GM13976 (cell line): ENCODE measurements around the gene CITED4.

Source experiments
- DNase-seq: peaks from one replicate; pipeline ENCODE4 v3.0.0; 2012; ENCODE audit warnings: low spot score
- in situ Hi-C: fragments of 300-500 bp; cut with MboI; formaldehyde crosslinking; loops from one replicate; pipeline ENCODE4 v1.12.0; 2022; ENCODE audit warnings: low sequenced_read_pairs, mixed read lengths, inconsistent platforms; ENCODE audit not compliant: unreplicated experiment
- TF ChIP-seq, protein P1 (sequence below): IDR thresholded peaks from 2 replicates; pipeline ENCODE4 v1.5.1; 2012; ENCODE audit warnings: borderline replicate concordance, mild to moderate bottlenecking; ENCODE audit not compliant: insufficient read depth; ENCODE audit errors: extremely low read depth, missing control alignments, control extremely low read depth

Gene CITED4

DNA sequence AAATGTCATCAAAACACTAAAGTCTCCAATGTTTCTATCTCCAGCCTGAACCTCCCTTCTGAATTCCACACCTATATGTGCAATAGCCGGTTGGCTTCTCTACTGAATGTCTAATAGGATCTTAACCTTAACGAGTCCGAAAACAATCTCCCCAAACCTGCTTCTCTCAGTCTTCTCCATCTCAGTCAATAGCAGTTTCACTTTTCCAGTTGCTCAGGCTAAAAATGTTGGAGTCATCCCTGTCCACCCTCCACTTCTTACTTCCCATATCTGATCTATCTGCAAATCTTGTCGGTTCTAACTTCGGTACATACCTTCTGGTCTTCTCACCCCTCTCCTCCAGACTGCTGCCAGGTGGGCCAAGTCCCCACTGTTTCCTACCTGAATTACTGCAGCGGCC is 25.5 kb upstream of the CITED4 start:
- DNase-seq = no peak
- in situ Hi-C loops = no loop called here
- TF ChIP-seq, protein P1, sequence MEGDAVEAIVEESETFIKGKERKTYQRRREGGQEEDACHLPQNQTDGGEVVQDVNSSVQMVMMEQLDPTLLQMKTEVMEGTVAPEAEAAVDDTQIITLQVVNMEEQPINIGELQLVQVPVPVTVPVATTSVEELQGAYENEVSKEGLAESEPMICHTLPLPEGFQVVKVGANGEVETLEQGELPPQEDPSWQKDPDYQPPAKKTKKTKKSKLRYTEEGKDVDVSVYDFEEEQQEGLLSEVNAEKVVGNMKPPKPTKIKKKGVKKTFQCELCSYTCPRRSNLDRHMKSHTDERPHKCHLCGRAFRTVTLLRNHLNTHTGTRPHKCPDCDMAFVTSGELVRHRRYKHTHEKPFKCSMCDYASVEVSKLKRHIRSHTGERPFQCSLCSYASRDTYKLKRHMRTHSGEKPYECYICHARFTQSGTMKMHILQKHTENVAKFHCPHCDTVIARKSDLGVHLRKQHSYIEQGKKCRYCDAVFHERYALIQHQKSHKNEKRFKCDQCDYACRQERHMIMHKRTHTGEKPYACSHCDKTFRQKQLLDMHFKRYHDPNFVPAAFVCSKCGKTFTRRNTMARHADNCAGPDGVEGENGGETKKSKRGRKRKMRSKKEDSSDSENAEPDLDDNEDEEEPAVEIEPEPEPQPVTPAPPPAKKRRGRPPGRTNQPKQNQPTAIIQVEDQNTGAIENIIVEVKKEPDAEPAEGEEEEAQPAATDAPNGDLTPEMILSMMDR = no peak

DNA sequence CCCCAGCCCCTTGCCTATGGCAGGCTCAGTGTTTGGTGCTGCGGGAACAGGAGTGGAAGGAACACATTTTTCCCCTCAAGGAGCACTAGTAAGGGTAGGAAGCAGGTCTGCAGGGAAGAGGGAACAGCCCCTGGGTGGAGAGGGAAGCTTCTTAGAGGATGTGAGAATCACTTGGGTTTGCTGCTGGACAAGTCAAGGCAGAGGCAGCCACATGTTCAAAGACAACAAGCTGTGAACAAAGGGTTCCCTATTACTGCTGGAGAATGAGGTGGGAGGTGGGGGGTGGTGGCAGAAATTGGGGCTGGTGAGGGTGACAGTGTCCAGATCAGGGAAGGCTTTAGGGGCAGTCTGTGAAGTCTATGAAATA is 24.8 kb upstream of the CITED4 start:
- TF ChIP-seq, protein P1 = no peak
- in situ Hi-C loops = no loop called here
- no peak for DNase-seq

GRCh38 chr1:40886318-40887011 is 24.3 kb upstream of the CITED4 start:
- TF ChIP-seq, protein P1 = no peak
- DNase-seq = no peak
- in situ Hi-C loops = no loop called here

- DNase-seq = no peak
- TF ChIP-seq, protein P1 = no peak
- in situ Hi-C loops = no loop called here
These were observed 22.1 kb upstream of the CITED4 start for GRCh38 chr1:40884055-40884795.

DNA sequence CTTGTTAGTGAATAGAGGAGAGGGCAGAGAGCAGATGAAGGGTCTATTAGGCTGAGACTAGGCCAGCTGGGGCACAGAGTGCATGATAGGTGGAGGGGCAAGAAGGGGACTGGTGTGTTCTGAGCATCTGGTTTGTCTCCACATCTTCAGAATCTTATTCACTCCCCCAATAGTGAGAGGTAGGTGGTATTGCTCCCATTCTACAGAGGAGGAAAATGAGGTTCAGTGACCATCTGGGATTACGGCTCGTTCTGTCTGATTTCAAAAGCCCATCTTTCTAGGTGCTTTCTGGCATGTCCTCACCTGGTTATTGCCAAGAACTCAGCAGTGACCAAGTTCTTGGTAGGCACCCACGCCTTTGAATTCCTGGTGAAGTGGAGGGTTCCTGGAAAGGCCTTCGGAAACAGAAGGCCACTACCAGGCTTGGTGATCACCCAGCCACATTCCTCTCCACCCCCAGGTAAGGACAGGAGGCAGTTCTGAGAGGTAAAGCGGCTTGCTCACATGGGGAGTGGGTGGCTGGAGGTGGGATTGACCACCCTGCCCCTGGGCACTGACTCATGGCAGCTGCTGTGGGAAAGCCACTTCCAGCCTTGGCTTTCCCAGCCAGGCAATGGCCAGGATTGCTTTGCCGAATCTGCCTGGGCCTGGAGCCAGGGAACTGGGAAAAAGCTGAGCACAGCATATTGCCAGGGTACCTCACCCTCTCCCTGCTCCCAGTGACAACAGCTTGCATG is 18.8 kb upstream of the CITED4 start:
- no peak for DNase-seq
- TF ChIP-seq, protein P1 = no peak
- in situ Hi-C loops = no loop called here

- no peak for DNase-seq
- TF ChIP-seq, protein P1 = no peak
- in situ Hi-C loops = no loop called here
These were observed 17.5 kb upstream of the CITED4 start for GRCh38 chr1:40879482-40880175.
